Activated CD8-positive, alpha-beta memory T cell treated with anti-CD3 and anti-CD28 coated beads, Interleukin-2, amount 50 U/mL, for 24 hours (primary cell): ENCODE results near the gene MXD3.
"Not testable (repeated sequence)": the region's sequence is repeated elsewhere in the genome, so short reads cannot be mapped to it uniquely, and the experiment has no call there.

ENCODE experiments used
- DNase-seq: peaks from one replicate; pipeline ENCODE4 v3.0.0-alpha.2; 2020; ENCODE audit errors: extremely low read depth

MXD3 gene

DNA sequence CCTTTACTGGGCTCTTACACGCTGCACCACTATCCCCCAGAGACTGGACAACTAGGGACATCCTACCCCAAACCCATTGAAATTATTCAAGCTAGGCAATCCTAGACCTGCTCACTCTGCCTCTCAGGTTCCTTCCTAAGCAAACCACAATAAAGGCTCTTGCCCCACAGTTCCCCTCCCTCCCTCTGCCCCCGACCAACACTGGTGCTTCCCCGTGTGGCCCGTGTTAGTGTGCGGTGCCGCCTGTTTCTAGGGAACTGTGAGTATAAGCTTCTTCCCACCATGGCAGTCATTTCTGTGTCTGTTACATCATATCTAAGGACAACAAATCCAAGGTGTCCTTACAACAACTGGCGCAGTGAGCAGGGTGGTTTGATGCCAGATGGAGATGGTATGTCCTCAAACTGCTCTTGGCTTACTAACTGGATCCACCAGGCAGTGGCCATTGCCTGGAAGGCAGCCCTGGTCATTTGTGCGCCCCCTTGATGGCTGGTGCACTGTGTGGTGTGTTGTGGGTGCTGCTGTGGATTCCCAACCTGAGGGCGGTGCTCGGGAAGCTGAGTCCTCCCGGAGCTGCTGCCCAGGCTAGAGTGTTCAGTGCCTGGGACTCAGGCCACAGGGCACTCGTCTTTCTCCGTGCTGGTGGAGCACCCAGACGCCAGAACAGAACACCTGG is 8.4 kb upstream of the MXD3 start:
- DNase-seq: no peak

GRCh38 chr5:177317959-177318377 is 6.3 kb upstream of the MXD3 start:
- peak; percentile 53 for DNase-seq

GRCh38 chr5:177316005-177316404 is 4.3 kb upstream of the MXD3 start:
- no peak for DNase-seq

- no peak for DNase-seq
Measured at GRCh38 chr5:177315411-177315810, 3.7 kb upstream of the MXD3 start.

- DNase-seq: no peak
Measured at GRCh38 chr5:177314376-177315342, 3.0 kb upstream of the MXD3 start.

DNA sequence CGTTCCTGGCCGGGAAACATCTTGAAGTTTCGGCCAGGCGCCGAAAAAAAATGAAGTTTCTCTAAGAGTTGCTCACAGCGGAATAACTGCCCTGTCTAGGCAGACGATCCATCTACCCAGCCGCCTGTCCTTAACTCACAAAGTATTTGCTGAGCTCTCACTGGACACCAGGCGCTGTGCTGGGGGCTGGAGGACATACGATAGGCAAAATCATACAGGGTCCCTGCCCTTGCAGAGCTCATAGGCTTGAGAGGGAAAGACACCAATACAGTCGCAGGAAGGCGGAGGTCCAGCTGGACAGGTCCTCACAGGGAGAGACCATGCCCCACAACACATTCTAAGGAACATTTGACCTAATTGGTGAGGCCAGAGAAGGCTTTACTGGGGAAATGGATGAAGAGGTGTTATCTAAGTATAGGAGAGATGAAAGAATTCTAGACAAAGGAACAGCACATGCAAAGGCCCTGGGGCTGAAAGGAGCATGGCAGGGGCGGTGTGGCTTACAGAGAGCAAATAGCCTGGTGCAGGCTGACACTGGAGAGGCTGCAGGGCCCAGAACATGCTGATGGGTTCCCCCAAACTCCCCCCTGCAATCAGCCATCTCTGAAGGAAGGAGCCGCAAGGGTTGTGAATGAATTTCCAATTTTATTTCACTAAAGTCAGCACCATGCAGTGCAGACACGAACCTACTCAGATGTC is 2.0 kb upstream of the MXD3 start:
- DNase-seq: no peak

- DNase-seq: no peak
Measured at GRCh38 chr5:177312649-177313181, 1.0 kb upstream of the MXD3 start.

DNA sequence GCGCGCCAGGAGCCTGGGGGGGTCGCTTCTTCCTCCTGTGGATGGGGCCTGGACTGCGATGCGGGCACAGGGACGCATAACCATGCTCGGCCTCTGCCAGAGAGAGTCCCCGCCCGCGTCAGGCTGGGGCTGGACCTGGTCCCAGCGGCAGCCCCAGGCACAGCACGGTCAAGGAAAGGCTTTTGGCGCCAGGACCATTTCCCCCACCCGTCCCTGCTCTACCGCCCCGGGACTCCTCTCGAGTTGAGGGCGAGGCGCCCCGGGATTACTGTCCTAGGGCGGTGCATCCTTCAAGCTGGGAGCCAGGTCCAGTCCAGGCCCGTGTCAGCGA is 341 bp downstream of the MXD3 start:
- DNase-seq: no peak

GRCh38 chr5:177310757-177311391 is 824 bp downstream of the MXD3 start:
- no peak for DNase-seq

DNA sequence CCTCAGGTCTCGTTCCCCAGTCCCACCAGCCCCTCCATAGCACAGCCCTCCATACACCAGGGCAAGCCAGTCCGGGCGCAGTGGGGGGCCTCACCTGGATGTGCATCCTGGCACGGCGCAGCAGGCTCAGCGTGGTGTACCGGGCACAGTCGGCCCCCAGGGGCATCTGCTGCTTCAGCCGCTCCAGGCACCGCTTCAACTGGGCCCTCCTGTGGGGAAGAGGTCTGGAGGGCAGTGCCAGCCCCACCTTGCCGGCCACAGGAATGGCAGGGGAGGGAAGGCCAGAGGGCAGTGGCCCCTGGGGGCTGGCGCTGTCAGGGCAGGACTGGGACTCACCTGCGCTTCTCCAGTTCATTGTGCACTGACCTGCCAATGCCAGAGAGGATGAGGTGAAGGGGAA is 1.4 kb downstream of the MXD3 start:
- DNase-seq: no peak

- no peak for DNase-seq
Measured at GRCh38 chr5:177309351-177310191, 2.1 kb downstream of the MXD3 start.

DNA sequence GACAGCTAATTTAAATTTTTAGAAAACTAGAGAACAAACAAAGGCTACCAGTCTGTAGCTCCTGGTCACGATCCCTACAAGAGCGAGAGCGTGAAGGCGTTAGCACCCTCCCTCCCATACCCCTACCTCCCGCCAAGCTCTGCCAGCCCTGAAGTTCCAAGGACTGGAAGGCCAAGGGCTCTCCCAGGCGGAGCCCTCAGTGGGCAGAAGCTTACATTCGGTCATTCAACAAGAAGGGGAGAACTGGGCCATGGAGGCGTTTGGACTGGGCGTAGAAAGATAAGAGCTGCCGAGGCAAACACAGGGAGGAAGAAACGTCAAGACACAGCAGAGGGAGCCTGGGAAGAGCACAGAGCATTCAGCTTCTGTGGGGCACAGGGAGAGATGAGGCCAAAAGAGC is 3.0 kb downstream of the MXD3 start:
- no peak for DNase-seq

GRCh38 chr5:177307544-177308363 is 3.9 kb downstream of the MXD3 start:
- no peak for DNase-seq

DNA sequence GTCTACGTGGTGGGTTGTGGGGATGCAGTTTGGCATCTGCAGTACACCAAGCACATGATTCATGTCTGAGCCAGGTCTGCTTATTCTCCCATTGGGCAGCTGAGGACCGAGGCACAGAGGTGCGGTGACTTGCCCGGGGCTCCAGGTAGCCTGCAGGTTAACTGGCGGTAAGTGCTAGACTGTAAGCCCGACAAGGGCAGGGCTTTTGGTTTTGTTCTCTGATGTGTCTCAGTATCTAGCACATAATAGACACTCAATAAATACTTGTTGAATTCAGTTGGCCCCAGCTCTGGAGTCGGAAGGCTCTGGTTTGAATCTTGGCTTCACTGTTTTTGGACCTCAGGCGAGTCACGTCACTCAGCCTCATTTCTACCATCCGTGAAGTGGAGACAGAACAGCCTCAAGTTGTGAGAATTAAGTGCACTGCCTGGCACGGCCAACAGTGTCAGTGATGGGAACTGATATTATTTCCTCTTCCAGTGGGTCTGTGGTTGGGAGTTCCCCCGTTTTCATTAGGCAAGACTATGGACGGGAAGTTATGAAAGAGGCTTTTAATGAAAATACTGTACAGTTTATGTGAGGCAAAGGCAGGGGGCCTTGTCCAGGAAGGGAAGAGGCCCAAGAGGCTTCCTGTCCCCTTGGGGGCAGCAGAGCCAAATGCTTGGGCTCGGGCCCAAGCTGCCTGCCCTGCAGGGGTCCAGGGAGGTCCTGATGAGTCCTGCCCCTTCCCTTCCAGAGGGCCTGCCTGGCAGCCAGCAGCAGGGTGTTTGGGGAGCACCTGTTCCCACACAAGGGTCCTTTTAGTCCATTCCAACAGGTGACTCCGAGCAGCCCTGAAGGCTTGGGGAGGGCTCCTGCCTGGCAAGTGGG is 4.8 kb downstream of the MXD3 start:
- no peak for DNase-seq

- DNase-seq: not testable (repeated sequence)
Measured at GRCh38 chr5:177306103-177306640, 5.5 kb downstream of the MXD3 start.

GRCh38 chr5:177304392-177305119 is 7.1 kb downstream of the MXD3 start:
- no peak for DNase-seq

DNA sequence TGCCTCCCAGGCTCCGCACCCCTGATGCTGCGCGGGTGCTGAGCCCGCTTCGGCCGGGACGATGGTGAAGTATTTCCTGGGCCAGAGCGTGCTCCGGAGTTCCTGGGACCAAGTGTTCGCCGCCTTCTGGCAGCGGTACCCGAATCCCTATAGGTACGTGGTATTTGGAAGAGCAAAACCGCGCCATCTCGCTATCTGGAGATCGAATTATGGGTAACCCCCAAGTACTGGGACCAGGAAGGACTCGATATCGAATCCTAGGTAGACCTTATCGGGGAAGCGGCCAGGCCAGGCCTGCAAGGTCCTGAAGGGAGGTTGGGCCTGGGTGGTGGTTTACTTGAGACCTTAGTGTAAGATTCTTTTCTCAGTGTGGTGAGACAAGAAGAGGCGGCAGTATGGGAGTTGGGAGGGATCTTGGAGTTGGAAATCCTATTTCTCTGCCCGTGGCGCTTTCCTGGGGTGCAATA is 7.7 kb downstream of the MXD3 start:
- DNase-seq: no peak
